ENCODE results near the gene GCNA.
"Not testable (repeated sequence)": the region's sequence is repeated elsewhere in the genome, so short reads cannot be mapped to it uniquely, and the experiment has no call there.

Gene GCNA

GRCh38 chrX:71563921-71564320 lies 14.3 kb upstream of the GCNA start:
- DNase-seq, result no peak

- DNase-seq, result no peak
Measured at GRCh38 chrX:71565474-71566041, 12.7 kb upstream of the GCNA start.

GRCh38 chrX:71571390-71571789 lies 6.8 kb upstream of the GCNA start:
- not testable (repeated sequence) for DNase-seq

- no peak for DNase-seq
Measured at GRCh38 chrX:71573590-71573989, 4.6 kb upstream of the GCNA start.

- DNase-seq, result no peak
Measured at GRCh38 chrX:71577682-71578081, 555 bp upstream of the GCNA start.

GRCh38 chrX:71579136-71579989 lies 1.1 kb downstream of the GCNA start:
- DNase-seq, result no peak

GRCh38 chrX:71579990-71580380 lies 1.7 kb downstream of the GCNA start:
- DNase-seq, result no peak

GRCh38 chrX:71581210-71581609 lies 3.0 kb downstream of the GCNA start:
- DNase-seq, result no peak

GRCh38 chrX:71586929-71587328 lies 8.7 kb downstream of the GCNA start:
- no peak for DNase-seq

- not testable (repeated sequence) for DNase-seq
Measured at GRCh38 chrX:71593210-71593609, 15.0 kb downstream of the GCNA start.

- DNase-seq, result no peak
Measured at GRCh38 chrX:71599965-71600364, 21.7 kb downstream of the GCNA start.

GRCh38 chrX:71603618-71604017 lies 25.4 kb downstream of the GCNA start:
- DNase-seq, result no peak

GRCh38 chrX:71604141-71604540 lies 25.9 kb downstream of the GCNA start:
- no peak for DNase-seq

- DNase-seq, result no peak
Measured at GRCh38 chrX:71604796-71605568, 26.7 kb downstream of the GCNA start.

GRCh38 chrX:71606536-71607216 lies 28.4 kb downstream of the GCNA start:
- no peak for DNase-seq

- no peak for DNase-seq
Measured at GRCh38 chrX:71607488-71607887, 29.3 kb downstream of the GCNA start.

- no peak for DNase-seq
Measured at GRCh38 chrX:71609095-71609750, 31.0 kb downstream of the GCNA start.

GRCh38 chrX:71611736-71612135 lies 33.5 kb downstream of the GCNA start:
- not testable (repeated sequence) for DNase-seq

GRCh38 chrX:71612256-71612655 lies 34.0 kb downstream of the GCNA start:
- no peak for DNase-seq

GRCh38 chrX:71615056-71615455 lies 36.8 kb downstream of the GCNA start:
- DNase-seq, result no peak

- no peak for DNase-seq
Measured at GRCh38 chrX:71615954-71616353, 37.7 kb downstream of the GCNA start.

GRCh38 chrX:71616672-71617529 lies 38.7 kb downstream of the GCNA start:
- DNase-seq, result no peak

Data from stimulated activated CD4-positive, alpha-beta T cell treated with anti-CD3 and anti-CD28 coated beads, Interleukin-4, amount 100 ng/mL, for 4 hours (primary cell).